Measurements from ENCODE around the gene FAAP20. TPM values are rescaled to one million over a fixed set of nuclear protein-coding genes. Genes with fewer than 3 reads are reported as not detected.

The FAAP20 gene
- total and polyA plus RNA-seq, 2 of the 8 experiments (the other 6 are each of a cell fraction or from before 2014, with no cell fraction given) = 58.4 to 99.8 TPM

- TF ChIP-seq EGR1 (IDR thresholded peaks at IDR 0.05; ENCODE audit: borderline replicate concordance, low read depth, low read length) = no peak
- TF ChIP-seq CHD7 (IDR thresholded peaks at IDR 0.05; ENCODE audit: insufficient replicate concordance, low read length) = no peak
- TF ChIP-seq RAD21 (IDR thresholded peaks at IDR 0.05 in 1 of 2, conservative IDR thresholded peaks at IDR 0.05 in 1 of 2; ENCODE audit: low read depth in 2 of 2, low read length in 2 of 2) = no peak
Observed at GRCh38 chr1:2175055-2175414, 19.5 kb downstream of the FAAP20 start (continued).

All from H1 (cell line).